CD4-positive, alpha-beta T cell treated with Interleukin-6 for 4 hours (primary cell): ENCODE data around the gene CDC42SE1.

Source experiments
- DNase-seq: peaks from one replicate; pipeline ENCODE4 v3.0.0-alpha.2; 2020; ENCODE audit warnings: mixed read lengths

CDC42SE1 gene

DNA sequence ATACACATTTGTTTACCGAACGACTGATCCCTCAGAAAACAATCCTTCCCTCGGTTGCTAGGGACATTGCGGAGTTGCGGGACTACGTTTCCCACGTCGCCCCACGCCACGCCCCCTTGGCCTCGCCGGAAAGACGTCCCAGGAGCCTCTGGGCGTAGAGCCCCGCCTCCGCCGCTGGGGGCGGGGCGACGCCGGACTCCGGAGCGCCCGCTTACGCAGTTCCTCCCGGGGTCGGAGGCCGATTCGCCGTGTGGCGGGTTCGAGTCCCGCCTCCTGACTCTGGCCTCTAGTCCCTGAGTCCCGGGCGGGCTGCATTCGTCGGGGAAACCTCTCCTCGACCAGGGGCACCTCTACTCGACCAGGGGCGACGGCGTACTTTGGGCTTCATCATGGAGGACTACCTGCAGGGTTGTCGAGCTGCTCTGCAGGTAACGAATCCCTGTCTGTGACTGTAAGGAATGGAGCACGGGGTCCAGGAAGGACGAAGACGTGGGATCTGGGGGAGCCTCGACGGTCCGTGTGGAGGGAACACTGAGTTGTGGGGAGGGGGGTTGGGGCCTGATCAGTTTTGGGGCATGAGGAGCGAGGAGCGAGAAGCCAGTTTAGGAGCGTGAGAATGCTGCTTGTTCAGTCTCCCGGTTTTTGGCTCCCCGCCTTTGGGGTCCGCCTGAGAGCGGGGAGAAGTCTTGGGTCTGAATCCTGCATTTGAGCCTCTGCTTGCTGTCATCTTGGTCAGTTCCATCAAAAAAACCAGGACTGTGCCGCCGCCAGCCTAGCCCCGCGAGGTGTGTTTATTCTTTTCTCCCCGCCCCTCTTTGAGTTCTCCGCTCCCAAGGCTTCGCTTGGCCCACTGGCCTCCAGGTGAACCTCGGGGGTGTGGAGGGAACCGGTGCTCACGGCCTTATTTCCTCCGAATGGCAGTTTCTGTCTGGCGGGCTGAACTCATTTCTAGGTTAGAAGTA lies 50.9 kb downstream of the CDC42SE1 start, which contains the start of gene PRUNE1:
Gene PRUNE1 (plus strand): TSS at position 206 of the 962 bp plus-strand sequence. CDS start 184 bp downstream, at position 390.
- DNase-seq: peak; percentile 97

DNA sequence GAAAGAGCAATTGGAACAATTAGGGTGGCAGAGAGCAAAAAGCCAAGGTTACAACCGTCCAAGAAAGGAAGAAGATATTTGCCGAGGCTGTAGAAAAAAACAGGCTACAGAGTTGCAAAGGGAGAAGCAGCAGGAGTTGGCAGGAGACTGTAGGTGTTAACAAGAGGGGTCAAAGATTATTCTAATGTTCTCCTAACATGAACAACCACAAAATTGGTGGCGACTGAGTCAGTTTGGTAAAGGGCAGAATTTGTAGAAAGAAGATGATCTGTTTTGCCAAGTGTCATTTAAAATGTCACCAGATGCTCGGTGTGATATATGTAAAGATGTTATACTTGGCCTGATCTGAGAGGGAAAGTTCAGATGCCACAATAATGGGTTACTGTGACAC lies 51.6 kb downstream of the CDC42SE1 start:
- no peak for DNase-seq

DNA sequence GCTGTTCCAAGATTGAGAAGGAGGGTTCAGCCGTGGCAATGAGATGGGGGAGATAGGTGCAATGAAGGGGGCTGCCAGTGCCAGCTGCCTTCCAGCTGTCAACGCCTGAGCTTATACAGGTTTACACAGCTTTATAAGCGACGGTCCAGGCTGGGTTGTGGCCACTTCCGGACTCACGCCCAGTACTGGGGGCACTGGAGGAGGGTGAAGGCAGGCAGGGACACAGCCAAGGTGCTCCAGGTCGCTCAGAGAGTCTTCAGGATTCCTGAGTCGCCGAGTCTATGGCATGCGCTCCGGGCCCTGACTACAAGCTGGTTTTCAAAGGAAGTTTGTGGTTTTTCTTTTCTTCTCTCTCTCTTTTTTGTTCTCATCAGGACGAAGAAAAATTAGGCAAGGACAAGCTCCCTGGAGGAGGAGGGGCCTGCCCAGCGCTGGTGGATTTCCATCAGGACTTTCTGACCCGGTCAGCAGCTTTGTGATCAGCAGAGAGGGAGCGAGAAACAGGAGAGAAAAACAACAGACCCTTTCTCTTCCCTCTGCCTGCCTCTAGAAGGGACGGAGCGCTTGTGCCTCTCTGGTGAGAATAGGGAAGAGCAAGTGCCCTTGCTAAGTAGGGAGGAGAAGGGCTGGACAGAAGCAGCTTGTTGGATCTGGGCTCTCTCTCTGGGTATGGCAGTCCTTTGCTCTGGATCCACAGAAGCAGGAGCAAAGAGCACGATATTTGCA lies 52.9 kb downstream of the CDC42SE1 start, which contains the start of gene MINDY1:
Gene MINDY1 (minus strand): TSS at position 576 of the 726 bp plus-strand sequence. CDS start 4,285 bp downstream, outside the sequence.
- peak; percentile 34 for DNase-seq

DNA sequence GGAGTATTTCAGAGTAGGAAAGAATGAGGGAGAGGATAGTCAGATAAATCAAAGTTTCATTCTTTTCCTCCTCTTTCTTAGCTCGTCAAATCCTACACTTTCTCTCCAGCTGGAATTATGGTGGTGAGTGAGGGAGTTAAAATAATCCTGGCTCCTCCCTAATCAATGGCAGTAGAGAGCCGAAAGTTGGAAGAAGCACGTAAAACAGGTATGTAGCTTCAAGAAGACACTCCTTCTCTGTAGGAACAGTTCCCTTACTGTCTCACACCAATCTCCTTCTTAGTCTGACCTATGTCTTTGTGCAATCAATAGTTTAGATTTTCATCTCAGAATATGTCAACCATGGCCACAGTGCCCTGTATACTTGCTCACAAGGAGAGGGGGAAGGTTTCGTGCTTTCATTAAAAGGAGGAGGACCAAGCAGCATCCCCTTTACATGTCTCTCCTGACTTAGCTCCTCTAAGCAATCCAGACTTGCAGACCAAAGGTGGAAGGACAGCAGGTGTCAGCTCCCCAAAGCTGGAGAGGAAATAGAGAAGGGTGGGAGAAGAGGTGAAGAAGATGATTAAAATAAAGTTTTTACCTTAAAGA lies 53.6 kb downstream of the CDC42SE1 start:
- no peak for DNase-seq

DNA sequence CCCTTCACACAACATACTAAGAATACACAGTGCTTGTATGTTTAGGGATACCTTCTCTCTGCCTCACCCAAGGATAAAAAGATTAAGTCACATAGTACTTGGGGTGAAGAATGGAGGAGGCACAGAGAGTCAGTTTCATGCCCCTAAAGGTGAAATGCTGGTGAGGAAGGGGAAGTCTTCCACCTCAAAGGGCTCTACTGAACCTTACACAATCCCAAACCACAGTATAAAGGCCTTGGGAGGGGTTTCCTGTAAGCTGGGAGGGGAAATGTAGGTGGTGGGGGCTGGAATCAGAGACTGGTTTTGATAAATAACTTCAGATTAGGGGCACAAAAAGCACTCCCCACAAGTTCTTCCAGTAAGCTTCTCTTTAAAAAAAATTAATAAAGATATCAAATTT lies 56.2 kb downstream of the CDC42SE1 start:
- peak; percentile 45 for DNase-seq

DNA sequence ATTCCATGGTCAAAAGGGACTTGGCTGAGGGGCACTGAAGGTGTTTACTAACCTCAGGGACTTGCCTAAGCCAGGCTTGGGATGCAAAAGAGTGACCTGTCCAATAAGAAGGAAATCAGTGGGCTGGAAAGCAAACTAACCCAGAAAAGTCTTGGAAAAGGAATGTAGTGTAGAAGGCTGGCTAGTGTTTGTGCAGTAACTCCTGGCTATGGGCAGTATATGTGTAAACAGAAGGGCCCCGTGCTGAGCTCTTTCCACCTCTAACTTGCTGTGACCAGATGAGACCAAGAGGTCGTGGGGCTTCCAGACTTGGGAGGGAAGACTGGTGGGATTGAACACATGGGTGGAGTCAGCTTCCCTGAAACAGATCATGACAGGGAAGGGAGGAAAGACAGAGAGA lies 56.8 kb downstream of the CDC42SE1 start:
- DNase-seq: no peak

DNA sequence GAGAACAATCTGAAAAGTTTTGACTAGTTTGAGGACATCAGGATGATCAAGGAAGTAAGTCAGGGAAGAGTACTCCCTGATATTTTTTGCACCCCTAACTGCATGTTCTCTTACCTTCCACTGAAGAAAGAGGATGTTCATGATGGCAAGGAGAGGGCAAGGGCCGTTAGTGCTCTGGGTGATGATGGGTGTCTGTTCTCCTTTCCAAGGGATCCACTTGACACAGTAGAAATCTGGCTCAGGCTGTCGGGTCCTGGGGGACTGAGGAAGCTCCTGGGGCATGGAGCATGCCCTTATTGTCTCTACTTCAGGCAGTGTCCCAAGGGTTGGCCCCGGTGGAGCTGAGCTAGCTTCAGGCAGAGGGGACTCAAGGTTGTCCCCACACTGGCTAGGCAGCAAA lies 57.4 kb downstream of the CDC42SE1 start:
- DNase-seq: no peak

DNA sequence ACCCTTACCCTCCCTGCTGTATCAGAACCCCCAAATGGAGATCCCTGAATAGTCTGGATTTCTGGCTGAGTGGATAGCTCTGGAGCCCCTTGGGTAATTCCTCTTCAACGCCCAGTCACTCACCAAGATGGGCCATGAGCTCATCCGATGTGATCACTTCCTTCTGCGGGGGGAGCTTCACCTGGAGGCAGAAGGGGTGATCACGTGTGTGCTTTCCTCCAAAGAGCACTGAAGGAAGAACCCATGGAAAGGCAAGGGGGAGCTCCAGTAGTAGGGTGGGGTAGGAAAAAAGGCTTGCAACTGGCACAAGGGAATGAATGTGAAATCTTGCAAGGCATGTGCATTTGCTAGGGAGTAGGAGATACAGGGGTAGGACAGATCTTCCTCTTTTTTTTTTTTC lies 57.8 kb downstream of the CDC42SE1 start:
- no peak for DNase-seq
